ENCODE data around the gene KCNK17.

KCNK17 gene

GRCh38 chr6:39314273-39314795 is at the start of gene KCNK17:
KCNK17 (minus strand) TSS chr6:39314419; CDS start chr6:39314320, 99 bp downstream.
- H3K36me3 Mint-ChIP-seq (ENCODE audit: low read depth), result no peaks in the 10 kb centered on the region
- no peaks in the 10 kb centered on the region for H3K9me3 Mint-ChIP-seq
- no peak within 1 kb of the TSS for H3K4me3 Mint-ChIP-seq
- no peak within 1 kb of the TSS for H3K27ac Mint-ChIP-seq
- peaks cover 58% of the 10 kb centered on the region for H3K27me3 Mint-ChIP-seq (ENCODE audit: low read depth)
- H3K4me1 Mint-ChIP-seq (ENCODE audit: low read depth), result peaks cover 1% of the 10 kb centered on the region

DNA sequence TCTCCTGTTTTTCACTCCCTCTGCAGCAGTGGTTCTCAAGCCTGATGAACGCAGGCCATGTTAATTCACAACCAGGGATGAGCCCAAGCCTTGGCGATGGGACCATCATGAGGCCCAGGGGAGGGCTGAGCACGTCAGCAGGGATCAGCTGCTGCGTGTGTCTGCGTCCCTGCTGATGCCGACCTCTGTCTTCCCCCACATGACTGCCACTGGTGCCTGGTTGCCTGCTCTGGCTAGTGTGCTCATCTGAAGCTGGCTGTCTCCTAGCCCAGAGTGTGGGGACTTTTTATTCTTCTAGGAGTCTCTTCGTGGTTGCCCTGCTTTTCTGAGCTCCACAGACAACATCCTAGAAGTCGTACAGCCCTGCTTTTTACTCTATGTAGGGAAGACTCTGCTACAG is 49.1 kb upstream of the KCNK17 start:
- Mint-ChIP-seq H3K27me3 (ENCODE audit: low read depth) (no peaks in the 10 kb centered on the region), H3K27ac (no peak overlapping the region), H3K9me3 (no peaks in the 10 kb centered on the region), H3K36me3 (ENCODE audit: low read depth) (no peaks in the 10 kb centered on the region), H3K4me3 (no peak overlapping the region), H3K4me1 (ENCODE audit: low read depth) (peaks cover 5% of the 10 kb centered on the region)

DNA sequence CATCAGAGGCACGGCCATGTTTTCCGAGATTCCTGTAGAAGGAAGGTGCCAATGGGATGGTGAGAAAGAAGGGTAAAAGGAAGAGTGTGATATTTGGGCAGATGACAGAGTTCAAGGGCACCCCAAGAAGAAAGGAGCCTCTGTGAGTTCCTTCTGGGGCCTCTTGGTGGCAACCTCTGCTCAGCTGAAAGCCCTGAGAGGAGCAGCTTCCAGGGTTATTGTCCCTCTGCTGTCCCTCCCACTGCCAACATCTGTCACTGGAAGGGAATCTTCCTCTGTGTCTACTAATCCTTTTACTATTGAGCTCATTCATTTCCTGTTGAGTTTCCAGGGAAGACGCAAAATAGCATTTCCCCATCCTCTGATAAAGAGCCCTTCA is 48.3 kb upstream of the KCNK17 start:
- no peak overlapping the region for H3K27ac Mint-ChIP-seq
- peaks cover 5% of the 10 kb centered on the region for H3K4me1 Mint-ChIP-seq (ENCODE audit: low read depth)
- H3K27me3 Mint-ChIP-seq (ENCODE audit: low read depth), result no peaks in the 10 kb centered on the region

GRCh38 chr6:39361657-39362486 is 47.7 kb upstream of the KCNK17 start:
- Mint-ChIP-seq H3K27ac (no peak overlapping the region), H3K9me3 (no peaks in the 10 kb centered on the region), H3K36me3 (ENCODE audit: low read depth) (no peaks in the 10 kb centered on the region), H3K4me1 (ENCODE audit: low read depth) (peaks cover 5% of the 10 kb centered on the region), H3K27me3 (ENCODE audit: low read depth) (no peaks in the 10 kb centered on the region), H3K4me3 (no peak overlapping the region)

More for the DNA sequence above, 48.3 kb upstream of the KCNK17 start:
- Mint-ChIP-seq H3K4me3 (no peak overlapping the region), H3K9me3 (no peaks in the 10 kb centered on the region), H3K36me3 (ENCODE audit: low read depth) (no peaks in the 10 kb centered on the region)

GRCh38 chr6:39360378-39360777 is 46.2 kb upstream of the KCNK17 start:
- no peak overlapping the region for H3K27ac Mint-ChIP-seq

GRCh38 chr6:39357998-39358686 is 43.9 kb upstream of the KCNK17 start:
- Mint-ChIP-seq H3K9me3 (no peaks in the 10 kb centered on the region), H3K27ac (no peak overlapping the region), H3K27me3 (ENCODE audit: low read depth) (no peaks in the 10 kb centered on the region), H3K4me3 (no peak overlapping the region), H3K4me1 (ENCODE audit: low read depth) (peaks cover 5% of the 10 kb centered on the region), H3K36me3 (ENCODE audit: low read depth) (no peaks in the 10 kb centered on the region)

More at GRCh38 chr6:39360378-39360777, 46.2 kb upstream of the KCNK17 start:
- peaks cover 5% of the 10 kb centered on the region for H3K4me1 Mint-ChIP-seq (ENCODE audit: low read depth)
- no peak overlapping the region for H3K4me3 Mint-ChIP-seq
- H3K27me3 Mint-ChIP-seq (ENCODE audit: low read depth), result no peaks in the 10 kb centered on the region
- H3K36me3 Mint-ChIP-seq (ENCODE audit: low read depth), result no peaks in the 10 kb centered on the region
- H3K9me3 Mint-ChIP-seq, result no peaks in the 10 kb centered on the region

GRCh38 chr6:39353698-39354315 is 39.6 kb upstream of the KCNK17 start:
- Mint-ChIP-seq H3K27me3 (ENCODE audit: low read depth) (no peaks in the 10 kb centered on the region), H3K4me1 (ENCODE audit: low read depth) (no peaks in the 10 kb centered on the region), H3K9me3 (no peaks in the 10 kb centered on the region), H3K4me3 (no peak overlapping the region), H3K27ac (no peak overlapping the region), H3K36me3 (ENCODE audit: low read depth) (no peaks in the 10 kb centered on the region)

DNA sequence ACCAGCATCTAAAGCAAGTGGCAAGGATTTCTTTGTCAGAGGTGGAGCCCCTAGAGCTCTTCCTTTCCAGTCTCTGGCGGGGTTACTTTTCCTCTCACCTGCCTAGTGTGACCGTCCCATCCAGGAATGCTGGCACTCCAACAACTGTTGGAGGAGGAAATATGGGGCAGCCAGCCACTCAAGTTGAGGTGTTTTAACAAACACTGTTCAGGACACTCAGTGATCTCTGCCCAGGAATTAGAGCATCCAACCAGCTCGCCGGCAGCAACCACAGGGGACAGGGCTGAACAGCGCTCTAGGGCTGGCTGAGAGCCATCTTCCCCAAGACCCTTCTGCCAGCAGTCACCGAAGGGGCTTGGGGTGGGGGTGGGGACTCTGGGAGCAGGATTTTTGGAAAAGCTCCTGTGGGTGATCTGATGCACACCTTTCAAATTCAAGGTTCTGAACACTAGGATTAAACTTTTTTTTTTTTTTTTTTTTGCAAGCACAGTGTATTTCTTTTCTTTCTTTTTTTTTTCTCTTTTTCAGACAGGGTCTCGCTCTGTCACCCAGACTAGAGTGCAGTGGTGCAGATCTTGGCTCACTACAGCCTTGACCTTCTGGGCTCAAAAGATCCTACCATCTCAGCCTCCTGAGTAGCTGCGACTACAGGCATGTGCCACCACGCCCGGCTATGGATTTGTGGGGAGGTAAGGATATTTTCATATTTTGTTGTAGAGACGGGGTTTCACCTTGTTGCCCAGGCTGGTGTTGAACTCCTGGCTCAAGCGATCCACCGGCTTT is 36.7 kb upstream of the KCNK17 start:
- no peak overlapping the region for H3K27ac Mint-ChIP-seq
- H3K27me3 Mint-ChIP-seq (ENCODE audit: low read depth), result no peaks in the 10 kb centered on the region
- no peaks in the 10 kb centered on the region for H3K9me3 Mint-ChIP-seq
- no peaks in the 10 kb centered on the region for H3K4me1 Mint-ChIP-seq (ENCODE audit: low read depth)
- H3K4me3 Mint-ChIP-seq, result no peak overlapping the region
- H3K36me3 Mint-ChIP-seq (ENCODE audit: low read depth), result no peaks in the 10 kb centered on the region

DNA sequence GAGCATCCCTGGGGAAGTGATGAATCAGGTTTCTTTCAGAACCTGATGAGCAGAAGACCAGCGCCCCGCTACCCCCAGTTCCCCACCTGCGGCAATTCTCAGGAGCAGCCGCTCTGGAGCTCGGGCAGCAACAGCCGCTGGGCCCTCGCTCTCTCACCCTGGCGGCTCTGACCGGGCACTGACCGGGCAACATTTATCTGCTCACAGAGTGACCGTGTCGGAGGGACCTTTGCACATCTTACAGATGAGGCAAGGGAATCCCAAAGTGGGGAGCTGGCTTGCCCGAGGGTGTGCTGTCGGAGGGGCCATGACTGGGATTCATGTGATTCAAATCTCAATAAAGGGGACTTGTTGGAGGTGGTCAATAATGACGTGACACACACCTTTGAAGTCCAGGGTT is 34.5 kb upstream of the KCNK17 start:
- Mint-ChIP-seq H3K27me3 (ENCODE audit: low read depth) (no peaks in the 10 kb centered on the region), H3K4me3 (no peak overlapping the region), H3K36me3 (ENCODE audit: low read depth) (no peaks in the 10 kb centered on the region), H3K27ac (no peak overlapping the region), H3K9me3 (no peaks in the 10 kb centered on the region), H3K4me1 (ENCODE audit: low read depth) (no peaks in the 10 kb centered on the region)

DNA sequence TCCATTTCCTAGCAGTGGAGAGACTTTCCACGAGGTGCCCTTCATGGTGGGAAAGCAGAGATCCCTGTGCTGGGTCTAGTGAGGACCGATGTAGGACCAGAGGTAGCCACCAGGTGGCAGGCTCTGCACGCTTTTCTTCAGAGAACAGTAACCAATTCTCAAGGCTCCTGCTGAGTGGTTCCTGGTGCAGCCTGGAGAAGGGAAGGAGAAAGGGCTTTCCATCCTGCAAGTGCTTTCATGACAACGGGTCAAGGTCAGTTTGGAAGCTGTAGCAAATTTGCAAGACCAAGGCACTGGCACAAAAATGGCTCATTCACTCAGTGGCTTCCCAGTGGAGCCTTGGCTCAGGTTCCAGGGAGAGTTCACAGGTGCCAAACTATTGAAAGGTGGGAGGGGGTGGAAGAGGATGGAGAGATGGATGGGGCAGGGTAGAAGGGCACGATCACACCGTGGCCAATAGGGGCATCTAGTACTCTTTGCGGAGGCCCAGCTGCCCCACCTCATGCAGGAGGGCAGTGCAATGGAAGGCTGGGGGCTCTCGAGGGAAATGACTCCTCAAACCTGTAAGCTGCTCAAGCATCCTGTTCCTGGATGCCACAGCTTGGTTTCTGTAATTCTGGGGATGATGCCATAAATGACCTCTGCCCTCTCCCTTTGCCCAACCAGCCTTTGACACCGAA is 33.8 kb upstream of the KCNK17 start:
- Mint-ChIP-seq H3K9me3 (no peaks in the 10 kb centered on the region), H3K36me3 (ENCODE audit: low read depth) (no peaks in the 10 kb centered on the region), H3K27me3 (ENCODE audit: low read depth) (no peaks in the 10 kb centered on the region), H3K27ac (no peak overlapping the region), H3K4me3 (no peak overlapping the region), H3K4me1 (ENCODE audit: low read depth) (no peaks in the 10 kb centered on the region)

- Mint-ChIP-seq H3K9me3 (no peaks in the 10 kb centered on the region), H3K27me3 (ENCODE audit: low read depth) (no peaks in the 10 kb centered on the region), H3K4me3 (no peak overlapping the region), H3K27ac (no peak overlapping the region), H3K36me3 (ENCODE audit: low read depth) (no peaks in the 10 kb centered on the region), H3K4me1 (ENCODE audit: low read depth) (no peaks in the 10 kb centered on the region)
These were observed 33.0 kb upstream of the KCNK17 start for GRCh38 chr6:39347206-39347605.

DNA sequence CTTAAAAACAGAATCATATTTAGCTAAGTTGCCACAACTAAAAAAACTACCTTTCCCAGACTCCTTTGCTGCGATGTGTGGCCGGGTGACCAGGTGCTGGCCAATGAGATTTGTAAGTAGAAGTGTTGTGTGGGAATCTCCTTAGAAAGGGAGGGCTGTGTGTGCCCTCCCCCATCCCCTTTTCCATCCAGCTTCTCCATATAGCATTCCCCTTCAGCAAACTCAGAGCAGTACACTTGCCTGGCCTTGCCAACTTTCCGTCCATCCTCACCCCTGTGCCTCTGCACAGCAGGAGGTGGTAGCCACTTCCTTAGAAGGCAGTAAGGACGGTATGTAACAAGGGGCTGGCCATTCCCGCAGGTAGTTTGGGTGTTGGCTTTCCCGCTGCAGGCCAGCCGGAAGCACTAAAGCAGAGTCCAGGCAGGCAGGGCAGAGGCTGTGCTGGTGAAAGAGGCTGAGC is 30.6 kb upstream of the KCNK17 start:
- Mint-ChIP-seq H3K4me3 (no peak overlapping the region), H3K27ac (no peak overlapping the region), H3K27me3 (ENCODE audit: low read depth) (peaks cover 4% of the 10 kb centered on the region), H3K9me3 (no peaks in the 10 kb centered on the region), H3K36me3 (ENCODE audit: low read depth) (no peaks in the 10 kb centered on the region), H3K4me1 (ENCODE audit: low read depth) (no peaks in the 10 kb centered on the region)

DNA sequence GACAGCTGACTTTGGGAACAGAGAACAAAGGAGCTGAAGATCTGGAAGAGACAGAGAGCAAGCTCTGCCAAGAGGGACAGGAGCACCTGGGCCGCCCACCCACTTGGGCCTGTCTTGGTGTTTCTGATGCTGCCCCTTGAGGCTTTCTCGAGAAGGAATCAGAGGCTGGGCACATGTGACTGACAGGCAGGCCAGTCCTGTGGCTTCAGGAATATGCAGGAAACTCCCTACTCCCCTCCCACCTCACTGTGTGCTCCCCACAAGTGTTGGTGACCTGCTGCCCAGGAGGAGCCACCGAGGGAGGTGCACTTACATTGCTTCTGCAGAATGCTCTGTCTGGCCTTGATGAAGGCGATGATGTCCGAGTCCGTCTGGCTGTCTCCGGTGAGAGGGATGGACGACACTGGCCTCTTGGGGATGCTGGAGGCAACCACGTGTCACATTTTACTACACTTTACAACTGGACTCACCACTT is 29.2 kb upstream of the KCNK17 start:
- H3K4me1 Mint-ChIP-seq (ENCODE audit: low read depth), result no peaks in the 10 kb centered on the region
- no peaks in the 10 kb centered on the region for H3K9me3 Mint-ChIP-seq
- H3K4me3 Mint-ChIP-seq, result no peak overlapping the region
- no peaks in the 10 kb centered on the region for H3K36me3 Mint-ChIP-seq (ENCODE audit: low read depth)
- H3K27me3 Mint-ChIP-seq (ENCODE audit: low read depth), result peaks cover 15% of the 10 kb centered on the region
- no peak overlapping the region for H3K27ac Mint-ChIP-seq

All from T-helper 1 cell treated with Interleukin-12 subunit alpha and Interleukin-12 subunit beta and Interleukin-4 antibody, amounts not matched to agents 30 μg/mL and 1 μg/mL, for 36 hours (primary cell).